Right ventricle myocardium inferior (tissue), 1 donor: ENCODE data around the gene ZNRF4. TPM values are rescaled to one million over a fixed set of nuclear protein-coding genes. Genes with fewer than 3 reads are reported as not detected.
A peak's percentile ranks its signal among the peaks of the same experiment; 100 is the strongest.
"Not testable (repeated sequence)": the region's sequence is repeated elsewhere in the genome, so short reads cannot be mapped to it uniquely, and the experiment has no call there.

Experiments
- ATAC-seq: fragments of 200-7000 bp; cut with Tn5 transposase; one replicate; pipeline ENCODE4 v1.9.1; 2020; ENCODE audit warnings: mild to moderate bottlenecking, moderate library complexity
- DNase-seq: peaks from one replicate; pipeline ENCODE4 v3.0.0; 2021; ENCODE audit errors: missing footprints
- intact Hi-C: fragments of 100-400 bp; cut with DNase I; formaldehyde crosslinking; loops from one replicate; pipeline ENCODE4 v1.11.0; 2022
- long read RNA-seq: library from polyadenylated mRNA; unstranded; transcript quantifications from one replicate; pipeline ENCODE4 v2.0.0, GENCODE V29; 2021
- total RNA-seq: library from RNA; stranded (reverse); fragmentation: NEBNext Ultra II Directional; extraction: Animal tissue kit (Norgen Biotek cat#: 25700); gene quantifications from one replicate; pipeline ENCODE4 v1.2.1, GENCODE V29; 2021
- donor health status: DM: no; HTN: yes; CAD: no; lungs with severe emphysema.

ZNRF4 gene, protein sequence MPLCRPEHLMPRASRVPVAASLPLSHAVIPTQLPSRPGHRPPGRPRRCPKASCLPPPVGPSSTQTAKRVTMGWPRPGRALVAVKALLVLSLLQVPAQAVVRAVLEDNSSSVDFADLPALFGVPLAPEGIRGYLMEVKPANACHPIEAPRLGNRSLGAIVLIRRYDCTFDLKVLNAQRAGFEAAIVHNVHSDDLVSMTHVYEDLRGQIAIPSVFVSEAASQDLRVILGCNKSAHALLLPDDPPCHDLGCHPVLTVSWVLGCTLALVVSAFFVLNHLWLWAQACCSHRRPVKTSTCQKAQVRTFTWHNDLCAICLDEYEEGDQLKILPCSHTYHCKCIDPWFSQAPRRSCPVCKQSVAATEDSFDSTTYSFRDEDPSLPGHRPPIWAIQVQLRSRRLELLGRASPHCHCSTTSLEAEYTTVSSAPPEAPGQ
- not detected for total RNA-seq
- long read RNA-seq = 0 reads

DNA sequence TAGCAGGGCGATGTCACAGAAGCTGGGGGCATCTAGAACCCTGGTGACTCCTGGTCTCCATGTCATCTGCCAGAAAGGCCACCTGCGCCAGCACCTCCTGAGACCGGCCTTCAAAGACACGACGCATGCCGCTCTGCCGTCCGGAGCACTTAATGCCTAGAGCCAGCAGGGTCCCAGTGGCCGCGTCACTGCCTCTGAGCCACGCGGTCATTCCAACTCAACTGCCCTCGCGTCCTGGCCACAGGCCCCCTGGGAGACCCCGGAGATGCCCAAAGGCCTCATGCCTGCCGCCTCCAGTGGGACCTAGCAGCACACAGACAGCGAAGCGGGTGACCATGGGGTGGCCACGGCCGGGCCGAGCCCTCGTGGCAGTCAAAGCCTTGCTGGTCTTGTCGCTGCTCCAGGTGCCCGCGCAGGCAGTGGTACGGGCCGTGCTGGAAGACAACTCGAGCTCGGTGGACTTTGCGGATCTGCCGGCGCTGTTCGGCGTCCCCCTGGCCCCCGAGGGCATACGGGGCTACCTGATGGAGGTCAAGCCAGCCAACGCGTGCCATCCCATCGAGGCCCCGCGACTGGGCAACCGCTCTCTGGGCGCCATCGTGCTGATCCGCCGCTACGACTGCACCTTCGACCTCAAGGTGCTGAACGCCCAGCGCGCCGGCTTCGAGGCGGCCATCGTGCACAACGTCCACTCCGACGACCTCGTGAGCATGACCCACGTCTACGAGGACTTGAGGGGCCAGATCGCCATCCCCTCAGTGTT lies at the start of gene ZNRF4:
ZNRF4 (plus strand) TSS at position 51 of the 763 bp plus-strand sequence; CDS start at position 126, 75 bp downstream.
- DNase-seq (peak; percentile 67), ATAC-seq (no peak)
- intact Hi-C loops = no loop called here

DNA sequence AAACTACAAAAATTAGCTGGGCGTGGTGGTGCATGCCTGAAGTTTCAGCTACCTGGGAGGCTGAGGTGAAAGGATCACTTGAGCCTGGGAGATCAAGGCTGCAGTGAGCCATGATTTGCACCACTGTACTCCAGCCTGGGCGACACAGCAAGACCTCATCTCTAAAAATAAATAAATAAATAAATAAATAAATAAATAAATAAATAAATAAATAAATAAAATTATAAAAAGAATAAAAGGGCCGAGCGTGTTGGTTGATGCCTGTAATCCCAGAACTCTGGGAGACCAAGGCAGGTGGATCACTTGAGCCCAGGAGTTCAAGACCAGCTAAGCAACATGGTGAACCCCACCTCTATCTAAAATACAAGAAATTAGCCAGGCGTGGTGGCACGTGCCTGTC lies 49.0 kb upstream of the ZNRF4 start:
- intact Hi-C loops, DNase-seq, ATAC-seq: not testable (repeated sequence)

DNA sequence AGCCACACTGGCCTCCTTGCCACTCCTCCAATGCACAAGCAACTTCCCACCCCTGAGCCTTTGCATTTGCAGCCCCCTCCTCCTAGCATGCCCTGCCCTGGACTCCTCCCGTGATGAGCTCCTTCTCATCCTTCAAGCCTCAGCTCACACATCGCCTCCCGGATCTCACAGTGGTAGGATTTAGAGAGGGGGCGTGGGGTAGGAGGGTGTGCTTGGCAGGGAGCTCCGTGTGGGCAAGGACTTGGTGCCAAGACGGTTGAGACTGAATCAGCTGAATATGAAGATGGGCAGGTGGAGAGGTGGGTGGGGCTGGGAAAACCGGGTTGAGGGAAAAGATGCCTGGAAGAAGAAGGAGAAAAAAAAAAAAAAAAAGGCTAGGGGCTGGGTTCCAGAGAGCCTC lies 48.4 kb upstream of the ZNRF4 start:
- no peak for ATAC-seq
- intact Hi-C loops = no loop called here
- no peak for DNase-seq

DNA sequence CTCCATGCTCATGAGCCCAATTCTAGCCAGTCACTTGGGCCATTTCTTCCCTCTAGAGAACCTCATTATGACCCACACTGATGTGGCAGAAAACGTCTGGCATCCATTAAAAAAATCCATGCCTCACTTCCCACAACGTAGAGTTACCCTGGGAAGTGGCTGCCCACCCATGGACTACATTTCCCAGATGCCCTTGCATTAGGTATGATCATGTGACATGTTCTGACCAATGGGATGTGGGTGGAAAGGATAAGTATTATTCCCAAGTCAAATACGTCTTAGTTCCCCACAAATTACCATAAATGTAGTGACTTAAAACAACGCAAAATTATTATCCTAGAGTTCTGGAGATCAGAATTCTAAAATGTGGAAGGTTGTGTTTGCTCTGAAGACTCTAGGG lies 47.9 kb upstream of the ZNRF4 start:
- no peak for DNase-seq
- intact Hi-C loops = no loop called here
- no peak for ATAC-seq

DNA sequence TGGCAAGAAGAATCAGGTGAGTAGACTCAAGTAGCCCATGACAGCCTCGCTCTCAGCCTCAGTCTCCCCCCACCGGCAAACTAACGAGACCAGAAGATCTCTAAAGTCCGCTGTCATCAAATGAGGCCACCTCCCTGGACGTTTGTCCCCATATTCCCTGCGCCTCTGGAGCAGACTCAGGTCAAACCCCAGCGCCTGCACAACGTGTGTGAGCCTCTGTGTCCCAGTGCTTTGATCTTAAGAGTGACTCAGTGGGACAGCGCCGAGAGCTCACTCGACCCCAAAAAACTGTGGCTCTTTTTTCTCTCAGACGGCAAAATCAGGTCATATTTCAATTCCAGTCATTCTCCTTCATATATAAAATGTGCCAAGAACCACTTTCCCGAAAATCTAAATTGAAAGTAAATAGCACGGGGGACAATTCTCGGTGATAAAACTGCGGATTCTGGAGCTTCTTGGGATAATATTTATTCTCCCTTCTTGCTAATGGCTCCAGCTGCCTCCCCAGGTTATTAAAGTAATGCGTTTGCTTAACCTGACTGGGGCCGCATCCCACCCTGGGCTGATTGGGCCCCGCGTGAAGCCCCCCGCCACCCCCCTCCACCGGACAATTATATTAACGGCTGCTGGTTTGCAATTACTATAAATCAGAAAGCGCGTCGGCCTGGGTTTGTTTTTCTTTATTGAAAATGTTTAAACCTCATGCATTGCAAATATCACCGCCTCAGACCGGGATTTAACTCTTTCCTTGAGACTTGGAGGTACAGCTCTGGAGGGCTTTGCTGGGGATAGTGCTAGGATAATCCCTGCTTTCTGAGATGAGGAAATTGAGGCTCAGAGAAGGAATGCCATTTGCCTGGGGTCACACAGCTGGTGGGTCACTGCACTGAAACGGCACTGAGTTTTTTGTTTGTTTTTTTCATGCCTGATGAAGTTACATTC lies 37.5 kb upstream of the ZNRF4 start:
- intact Hi-C loops = no loop called here
- ATAC-seq (no peak), DNase-seq (no peak)

DNA sequence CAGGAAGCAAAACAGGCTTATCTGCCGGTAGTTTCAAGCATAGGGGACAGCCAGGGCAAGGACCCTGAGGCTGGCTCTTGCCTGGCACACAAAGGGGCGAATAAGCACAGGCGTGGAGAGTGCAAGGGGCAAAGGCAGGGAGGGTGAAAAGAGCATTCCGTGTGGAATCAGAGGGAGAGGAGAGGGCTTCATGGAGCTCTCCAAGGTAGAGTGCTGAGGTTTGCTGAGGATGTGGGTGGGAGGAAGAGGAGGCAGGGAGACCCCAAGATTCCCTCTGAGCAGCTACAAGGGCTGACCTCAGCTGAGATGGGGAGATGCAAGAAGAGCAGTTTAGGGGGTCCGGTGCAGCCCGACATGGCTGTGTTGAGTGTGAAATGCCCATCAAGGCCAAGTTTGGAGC lies 36.5 kb upstream of the ZNRF4 start:
- DNase-seq (no peak), ATAC-seq (no peak)
- intact Hi-C loops = no loop called here

DNA sequence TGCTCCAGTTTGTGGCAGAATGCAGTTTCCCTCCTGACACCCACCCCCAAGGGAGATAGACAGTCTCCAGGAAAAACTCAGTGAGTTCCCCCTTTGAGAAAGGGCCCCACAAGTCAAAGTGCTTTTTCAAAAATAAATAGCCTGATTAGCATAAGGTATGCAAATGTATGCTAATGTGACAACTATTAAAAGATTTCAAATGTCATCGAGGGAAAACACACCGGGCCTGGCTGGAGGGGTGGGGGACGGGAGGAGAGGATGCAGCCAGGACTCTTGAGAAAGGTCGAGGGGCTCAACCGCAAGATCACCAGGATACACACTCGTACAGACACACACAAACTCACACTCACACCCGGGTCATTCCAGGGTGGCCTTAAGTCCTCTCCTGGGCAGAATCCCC lies 34.3 kb upstream of the ZNRF4 start:
- DNase-seq (no peak), ATAC-seq (no peak)
- intact Hi-C loops = no loop called here

DNA sequence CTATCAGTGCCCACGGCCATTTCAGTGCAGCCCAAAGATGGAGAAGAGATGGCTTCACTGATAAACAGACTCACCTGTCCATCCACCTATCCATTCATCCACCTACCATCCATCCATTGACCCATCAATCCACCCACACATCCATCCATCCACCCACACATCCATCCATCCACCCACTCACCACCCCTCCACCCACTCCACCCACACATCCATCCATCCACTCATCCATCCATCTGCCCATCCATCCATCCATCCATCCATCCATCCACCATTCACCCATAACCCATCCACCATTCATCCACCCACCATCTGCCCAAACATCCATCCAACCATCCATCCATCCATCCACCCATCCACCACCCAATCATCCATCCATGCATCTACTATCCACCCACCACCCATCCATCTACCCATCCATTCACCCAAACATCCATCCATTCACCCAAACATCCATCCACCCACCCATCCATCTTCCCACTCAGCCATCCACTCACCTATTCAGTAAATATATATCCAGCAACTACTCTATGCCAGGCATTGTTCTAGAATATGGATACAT lies 31.6 kb upstream of the ZNRF4 start:
- ATAC-seq = no peak
- intact Hi-C loops = no loop called here
- DNase-seq = no peak

DNA sequence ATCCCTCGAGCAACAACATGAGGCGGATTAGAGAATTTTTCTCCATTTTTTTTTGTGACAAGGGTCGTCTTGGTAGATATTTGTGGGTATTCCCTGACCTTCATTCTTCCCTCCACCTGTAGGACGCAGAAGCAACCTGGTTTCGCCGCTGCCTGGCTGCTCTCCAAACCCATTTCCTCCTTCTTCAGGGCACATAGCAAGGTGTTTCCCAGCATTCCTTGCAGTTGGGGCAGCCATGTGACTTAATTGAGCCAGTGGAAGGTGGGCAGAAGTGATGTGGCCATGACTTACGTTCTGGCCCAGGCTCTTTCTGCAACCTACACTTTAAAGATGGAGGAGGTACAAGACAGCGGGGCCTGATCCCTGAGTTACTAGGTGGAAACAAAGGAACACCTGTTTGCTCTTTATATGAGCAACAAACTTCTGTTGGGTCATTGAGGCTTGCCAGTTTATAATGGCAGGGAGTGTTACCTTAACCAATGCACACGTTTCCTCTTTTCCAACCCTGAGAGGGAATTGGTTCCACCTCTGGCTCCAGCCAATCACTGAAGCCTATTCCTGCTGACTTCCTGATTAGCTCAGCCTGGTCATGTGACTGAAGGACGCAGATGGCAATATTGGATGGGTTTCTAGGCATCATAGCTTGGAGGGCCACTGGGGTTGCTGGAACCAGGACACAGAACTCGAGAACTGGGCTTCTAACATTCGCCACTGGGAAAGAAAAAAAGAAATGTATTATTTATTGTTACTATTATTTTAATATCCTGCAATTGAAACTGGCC lies 30.8 kb upstream of the ZNRF4 start:
- no peak for DNase-seq
- intact Hi-C loops = no loop called here
- ATAC-seq = no peak

DNA sequence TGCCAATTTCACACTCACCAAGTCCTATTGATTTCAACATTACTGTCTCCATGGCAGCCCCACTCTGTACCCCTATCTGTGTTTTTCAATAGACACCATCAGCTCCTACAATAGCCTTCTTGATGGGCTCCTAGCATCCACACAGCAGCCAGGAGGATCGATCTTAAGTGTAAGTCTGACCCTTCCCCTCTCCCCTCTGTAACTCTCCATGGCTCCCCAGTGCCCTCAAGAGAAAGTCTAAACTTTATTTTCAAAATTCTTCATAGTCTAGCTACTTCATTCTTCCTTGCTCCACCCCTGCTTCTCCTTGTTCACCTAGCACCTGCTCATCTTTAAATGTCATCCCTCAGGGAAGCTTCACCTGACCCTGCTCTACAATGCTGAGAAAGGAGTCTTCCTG lies 30.0 kb upstream of the ZNRF4 start:
- intact Hi-C loops = no loop called here

DNA sequence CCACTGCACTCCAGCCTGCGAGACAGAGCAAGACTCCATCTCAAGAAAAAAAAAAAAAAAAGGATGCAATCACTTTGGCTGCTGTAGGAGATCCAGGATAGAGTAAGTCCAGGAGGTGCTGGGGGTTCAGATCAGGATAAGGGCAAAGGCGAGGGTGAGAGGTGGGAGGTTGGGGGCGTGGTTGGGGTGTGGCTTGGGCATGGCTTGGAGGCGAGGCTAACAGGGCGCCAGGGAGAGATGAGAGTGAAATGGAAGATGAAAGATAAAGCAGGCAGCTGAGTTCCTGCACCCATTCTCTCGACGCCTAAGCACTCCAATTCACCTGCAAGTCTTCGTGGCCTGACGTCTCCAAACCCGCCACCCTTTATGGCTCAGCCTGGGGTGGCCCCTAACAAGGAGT lies 25.0 kb upstream of the ZNRF4 start:
- ATAC-seq (no peak), DNase-seq (no peak)
- intact Hi-C loops = no loop called here

More for the DNA sequence above, 30.0 kb upstream of the ZNRF4 start:
- ATAC-seq (no peak), DNase-seq (no peak)

DNA sequence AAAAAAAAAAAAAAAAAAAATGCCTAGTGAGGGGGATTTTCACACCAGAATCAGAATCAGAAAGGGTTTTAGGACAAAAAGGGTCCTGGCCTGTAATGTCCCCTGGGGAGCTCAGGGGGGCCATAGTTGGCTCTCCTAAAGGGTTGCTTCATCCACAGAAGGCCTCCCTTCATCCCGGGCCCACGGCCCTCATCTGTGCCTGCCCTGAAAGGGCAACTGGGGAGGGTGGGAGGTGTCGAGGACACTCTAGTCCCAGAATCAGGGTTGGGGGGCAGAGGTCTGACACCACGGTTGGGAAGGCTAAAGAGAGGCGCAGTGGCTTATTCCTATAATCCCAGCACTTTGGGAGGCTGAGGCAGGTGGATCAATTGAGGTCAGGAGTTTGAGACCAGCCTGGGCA lies 22.5 kb upstream of the ZNRF4 start:
- no peak for ATAC-seq
- intact Hi-C loops = no loop called here

DNA sequence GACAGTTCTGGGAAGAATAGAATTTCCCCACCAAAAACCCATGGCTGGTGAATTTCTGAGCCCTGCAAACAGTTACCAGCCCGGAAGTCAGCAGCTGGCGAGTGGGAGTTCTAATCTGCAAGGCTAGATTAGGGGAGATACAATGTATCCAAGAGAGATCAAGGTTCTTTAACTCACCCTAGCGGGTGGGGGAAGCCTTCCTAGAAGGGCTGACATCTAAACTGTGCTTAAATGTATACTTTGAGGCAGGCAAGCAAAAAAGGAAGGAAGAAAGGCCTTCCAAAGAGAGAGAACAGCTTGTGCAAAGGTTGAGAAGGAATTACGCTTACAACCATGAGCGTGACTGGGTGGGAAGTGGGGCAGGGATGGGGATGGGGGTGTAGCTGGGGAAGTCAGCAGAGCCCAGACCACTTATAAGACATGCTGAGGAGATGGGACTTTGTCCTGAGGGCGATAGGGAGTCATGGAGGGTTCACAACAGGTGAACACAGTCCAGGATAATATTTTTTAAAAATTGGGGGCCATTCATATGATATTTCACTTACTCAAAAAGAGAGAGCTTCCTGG lies 20.8 kb upstream of the ZNRF4 start:
- intact Hi-C loops = no loop called here
- no peak for ATAC-seq
- DNase-seq = no peak

More for the DNA sequence above, 22.5 kb upstream of the ZNRF4 start:
- DNase-seq = no peak

DNA sequence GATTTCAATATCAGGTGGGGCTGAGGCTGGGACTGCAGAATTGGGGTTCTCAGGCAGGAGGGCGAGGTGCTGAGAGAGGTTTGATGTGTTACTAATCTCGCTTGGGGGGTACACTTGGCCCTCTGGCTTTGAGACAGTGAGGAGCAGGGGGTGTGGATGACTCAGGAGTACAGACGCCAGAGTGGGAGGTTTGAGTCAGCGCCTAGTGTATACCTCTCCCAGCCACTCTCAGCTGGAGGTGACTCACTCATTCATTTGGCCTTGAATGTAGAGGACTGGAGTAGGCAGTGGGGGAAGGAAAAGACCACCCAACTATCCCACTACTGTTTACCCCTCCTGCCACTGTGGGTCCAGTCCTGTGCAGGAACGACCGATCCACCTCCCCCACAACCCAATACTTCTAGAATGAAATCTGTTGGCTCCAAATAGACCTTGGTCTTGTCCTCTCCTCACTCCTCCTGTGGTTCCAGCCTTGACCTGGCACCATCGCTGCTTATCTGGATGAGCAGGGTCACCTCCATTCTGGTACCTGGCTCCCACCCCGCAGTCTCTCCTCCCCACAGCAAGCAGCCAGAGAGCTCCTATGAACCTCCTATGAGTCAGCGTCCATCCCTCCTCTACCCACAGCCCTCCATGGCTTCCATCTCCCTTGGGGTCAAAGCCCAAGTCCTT lies 20.1 kb upstream of the ZNRF4 start:
- ATAC-seq (no peak), DNase-seq (no peak)
- intact Hi-C loops = no loop called here

DNA sequence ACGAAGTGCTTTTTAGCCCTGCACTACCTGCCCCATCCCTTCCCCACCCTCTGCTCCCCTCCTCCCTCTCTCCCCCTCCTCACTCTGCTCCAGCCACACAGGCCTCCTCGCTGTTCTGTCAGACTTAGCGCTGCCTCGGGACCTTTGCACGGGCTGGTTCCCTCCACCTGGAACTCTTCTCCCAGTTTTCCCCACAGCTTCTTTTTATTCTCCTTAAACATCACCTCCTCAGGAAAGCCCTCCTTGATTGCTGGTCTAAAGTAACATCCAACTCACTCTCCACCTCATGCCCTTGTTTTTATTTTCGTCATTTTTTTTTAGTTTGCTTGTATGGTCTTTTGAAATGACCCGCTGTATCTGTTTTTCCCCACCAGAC lies 19.6 kb upstream of the ZNRF4 start:
- intact Hi-C loops = no loop called here
- ATAC-seq = no peak
- no peak for DNase-seq

DNA sequence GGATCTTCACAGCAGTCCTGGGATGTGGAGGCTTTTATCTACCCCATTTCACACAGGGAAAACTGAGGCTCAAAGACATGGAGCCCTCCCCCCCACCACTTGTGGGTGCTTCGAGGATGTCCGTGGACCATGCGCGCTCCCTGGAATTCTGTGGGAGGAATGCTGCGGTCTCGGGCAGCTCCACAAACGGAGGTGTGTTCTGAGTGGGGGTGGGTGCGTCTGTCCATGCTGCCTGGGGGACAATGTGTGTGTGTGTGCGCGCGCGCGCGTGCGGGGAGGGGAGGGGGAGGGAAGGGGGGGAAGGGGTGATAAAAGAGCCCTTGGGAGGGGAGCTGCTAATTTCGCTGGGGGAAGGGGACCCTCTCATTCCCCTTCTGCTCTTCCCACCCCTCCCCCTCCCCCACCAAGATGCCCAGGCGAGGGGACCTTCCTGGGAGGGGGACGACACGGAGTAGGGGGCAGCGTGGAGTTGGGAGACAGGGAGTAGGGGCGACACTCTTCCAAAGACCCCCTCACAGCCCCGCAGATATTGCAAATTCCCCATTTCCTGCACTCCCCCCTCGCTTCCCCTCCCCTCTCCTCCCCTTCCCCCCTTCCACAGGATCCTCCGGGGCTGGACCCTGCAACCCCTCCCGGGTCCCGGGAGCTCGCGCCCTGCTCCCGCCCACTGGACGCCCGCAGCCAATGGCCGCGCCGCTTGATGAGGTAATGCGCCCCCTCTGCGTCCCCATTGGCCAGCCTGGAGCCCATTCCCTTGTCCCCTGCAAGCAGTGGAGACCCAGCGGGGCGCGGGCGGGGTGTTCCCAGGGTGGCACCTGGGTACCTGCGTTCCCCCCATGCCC lies 18.9 kb upstream of the ZNRF4 start:
- intact Hi-C loops = no loop called here
- ATAC-seq (no peak), DNase-seq (no peak)

DNA sequence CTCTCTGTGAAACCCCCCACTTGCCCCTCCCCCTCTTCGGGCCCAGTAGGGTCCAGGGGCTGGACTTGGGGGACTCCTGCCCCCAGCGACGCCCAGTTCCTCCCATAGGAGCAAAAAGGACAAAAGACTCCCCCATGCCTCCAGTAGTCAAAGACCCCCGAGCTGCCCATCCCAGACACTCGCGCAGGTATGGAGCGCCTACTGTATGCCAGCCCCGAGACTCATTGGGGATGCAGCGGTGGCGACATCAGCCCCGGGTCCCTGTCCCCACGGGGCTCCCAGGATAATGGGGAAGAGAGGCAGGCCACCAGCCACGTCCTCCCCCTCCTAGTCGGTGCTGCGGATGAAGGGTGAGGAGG lies 18.3 kb upstream of the ZNRF4 start:
- DNase-seq (no peak), ATAC-seq (no peak)
- intact Hi-C loops = no loop called here
